GM19099 (cell line): ENCODE results near the gene FUCA2.

Experiments
- POLR2A ChIP-seq: IDR thresholded peaks from 3 replicates; pipeline ENCODE4 v1.6.1; 2011; ENCODE audit warnings: low read depth; ENCODE audit not compliant: insufficient read length; ENCODE audit errors: extremely low read depth

Gene FUCA2

DNA sequence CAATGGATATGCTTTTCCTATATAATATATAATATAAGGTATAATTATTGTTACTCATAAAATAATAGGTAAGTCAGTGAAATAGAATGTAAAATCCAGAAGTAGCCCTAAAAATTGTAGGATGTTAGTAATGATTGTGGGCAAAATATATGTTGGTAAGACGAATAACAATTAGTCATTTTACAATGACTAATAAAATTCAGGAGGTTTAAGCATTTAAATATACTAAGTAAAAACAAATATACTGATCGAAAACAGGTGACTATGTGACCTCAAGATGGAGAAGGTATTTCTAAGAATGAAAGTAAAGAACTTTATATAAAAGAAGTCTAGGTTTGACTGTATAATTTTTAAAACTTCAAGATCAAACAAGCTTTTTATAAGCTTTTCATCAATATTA is 28.9 kb downstream of the FUCA2 start:
- no peak for TF ChIP-seq POLR2A

DNA sequence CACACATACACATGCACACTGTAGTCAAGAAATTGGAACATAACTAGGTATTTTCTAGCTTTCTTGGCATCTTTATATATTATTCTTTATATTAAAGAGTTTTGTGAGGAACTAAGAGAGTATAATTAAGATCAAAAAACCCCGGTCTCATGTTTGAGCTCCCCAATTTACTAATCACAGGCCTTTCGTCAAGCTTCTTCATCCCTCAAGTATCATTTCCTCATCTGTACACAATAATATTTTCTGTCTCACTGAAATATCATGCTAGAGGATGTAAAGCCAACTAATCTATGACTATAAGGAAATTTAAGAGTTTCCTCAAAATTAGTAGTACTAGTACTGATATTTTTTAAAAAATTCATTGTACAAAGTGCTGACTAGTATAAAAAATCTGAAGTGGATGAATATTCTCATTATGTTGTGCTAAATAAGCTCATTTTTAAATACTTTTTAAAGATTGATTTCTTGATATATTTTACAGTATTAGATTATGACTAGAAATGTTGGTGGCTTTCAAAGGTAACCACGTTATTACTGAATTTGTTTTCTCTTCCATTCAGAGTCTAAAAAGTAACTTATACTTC is 32.9 kb downstream of the FUCA2 start:
- TF ChIP-seq POLR2A: no peak

DNA sequence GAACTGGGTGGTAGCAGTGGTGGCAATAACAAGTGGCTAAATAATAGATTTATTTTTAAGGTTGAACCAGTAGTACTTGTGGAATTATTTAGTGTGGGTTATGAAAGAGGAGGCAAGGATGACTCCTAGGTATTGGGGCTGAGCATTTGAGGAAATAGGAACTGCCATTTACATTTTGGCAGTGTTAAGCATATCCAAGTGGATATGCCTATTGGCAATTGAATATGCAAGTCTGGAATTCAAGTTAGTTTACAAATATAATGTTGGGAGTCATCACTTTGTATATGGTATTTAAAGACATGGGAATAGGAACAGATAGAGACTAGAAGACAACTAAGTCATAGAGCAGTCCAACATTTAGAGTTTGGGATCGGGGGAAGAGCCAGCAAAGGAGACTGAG is 35.0 kb downstream of the FUCA2 start:
- no peak for TF ChIP-seq POLR2A

DNA sequence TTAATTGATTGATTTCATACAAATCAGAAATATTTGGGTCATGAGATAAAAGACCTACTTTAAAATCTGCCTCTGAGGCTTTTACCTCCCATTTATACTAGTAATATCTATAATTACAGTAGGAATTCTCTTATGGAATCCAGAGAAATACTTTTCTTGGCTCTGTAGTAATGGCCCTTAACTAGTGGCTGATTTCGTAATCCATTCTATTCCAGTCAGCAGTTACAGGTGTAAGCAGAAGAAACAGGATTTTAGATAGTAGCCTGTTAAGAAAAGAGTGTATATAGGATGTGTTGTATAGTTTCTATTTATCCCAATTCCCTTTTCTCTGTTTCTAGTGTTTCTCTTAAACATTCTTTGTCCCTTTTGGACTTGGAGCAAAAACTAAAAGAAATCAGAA is 39.7 kb downstream of the FUCA2 start:
- no peak for TF ChIP-seq POLR2A

DNA sequence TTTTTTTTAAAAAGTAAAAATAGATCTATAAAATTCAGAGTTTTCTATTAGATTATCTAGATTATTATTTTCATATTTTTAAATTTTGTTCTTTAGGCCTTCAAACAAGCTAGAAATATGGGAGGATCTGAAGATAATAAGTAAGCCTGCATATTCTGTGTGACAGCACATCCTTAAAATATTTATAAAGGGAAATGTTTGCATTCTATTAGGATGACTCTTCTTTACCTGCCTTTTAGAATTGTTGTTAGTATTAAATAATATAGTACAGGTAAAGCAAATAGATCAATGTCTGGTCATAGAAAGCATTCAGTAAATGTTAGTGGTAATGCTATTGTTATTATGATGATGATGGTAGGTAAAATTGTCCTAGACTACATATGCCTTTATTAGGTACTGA is 43.5 kb downstream of the FUCA2 start:
- TF ChIP-seq POLR2A: no peak

DNA sequence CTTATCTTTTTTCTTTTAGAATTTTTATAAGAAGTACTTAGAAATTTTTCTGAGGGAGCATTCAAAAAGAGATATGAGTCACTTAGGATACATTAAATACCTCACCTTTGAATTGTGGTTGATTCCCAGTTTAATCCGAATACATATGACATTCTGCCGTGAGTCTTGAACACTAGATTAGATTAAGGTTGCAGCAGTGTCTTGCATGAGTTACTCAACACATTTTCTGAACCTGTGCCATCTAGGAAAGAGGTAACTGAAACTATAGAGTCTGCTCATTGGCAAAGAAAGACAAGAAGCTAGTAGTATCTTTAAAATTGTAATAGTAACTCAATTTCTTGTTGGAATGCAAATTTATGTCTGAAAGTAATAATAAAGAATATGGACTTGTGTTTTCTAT is 46.0 kb downstream of the FUCA2 start:
- TF ChIP-seq POLR2A: no peak

DNA sequence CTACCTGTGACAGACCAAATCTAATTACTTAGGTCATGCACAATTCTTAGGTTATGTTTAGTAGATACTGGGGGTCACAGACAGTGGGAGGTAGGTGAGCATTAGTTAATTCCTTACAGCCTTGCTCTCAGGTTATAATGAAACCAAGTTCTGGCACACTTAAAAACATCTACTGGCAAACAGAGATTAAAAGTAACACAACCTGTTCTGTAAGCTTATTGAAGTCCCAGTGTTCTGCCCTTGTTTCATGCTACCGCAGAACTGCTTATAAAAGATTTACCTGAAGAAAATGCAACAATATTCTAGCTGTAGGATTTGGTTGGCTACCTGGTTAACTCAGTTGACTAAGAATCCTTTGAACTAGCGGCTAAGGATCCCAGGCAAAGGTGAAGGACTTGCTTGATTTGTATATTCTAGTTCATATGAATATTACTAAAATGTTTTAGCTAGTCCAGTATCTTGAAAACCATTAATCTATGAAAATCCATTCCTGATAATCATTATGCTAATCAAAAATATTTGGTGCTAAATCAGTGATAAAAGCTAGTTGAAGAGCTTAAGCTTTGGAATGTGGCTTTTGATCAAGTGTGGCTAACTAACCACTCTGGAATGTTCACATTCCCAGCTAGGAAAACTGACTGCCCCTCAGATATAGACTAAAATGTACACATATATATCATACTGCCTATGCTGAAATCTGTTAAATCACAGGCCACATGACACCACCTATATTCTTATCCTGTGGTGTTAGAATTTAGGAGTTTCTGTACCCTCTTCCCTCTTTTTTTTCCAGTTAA is 53.8 kb downstream of the FUCA2 start:
- no peak for TF ChIP-seq POLR2A

DNA sequence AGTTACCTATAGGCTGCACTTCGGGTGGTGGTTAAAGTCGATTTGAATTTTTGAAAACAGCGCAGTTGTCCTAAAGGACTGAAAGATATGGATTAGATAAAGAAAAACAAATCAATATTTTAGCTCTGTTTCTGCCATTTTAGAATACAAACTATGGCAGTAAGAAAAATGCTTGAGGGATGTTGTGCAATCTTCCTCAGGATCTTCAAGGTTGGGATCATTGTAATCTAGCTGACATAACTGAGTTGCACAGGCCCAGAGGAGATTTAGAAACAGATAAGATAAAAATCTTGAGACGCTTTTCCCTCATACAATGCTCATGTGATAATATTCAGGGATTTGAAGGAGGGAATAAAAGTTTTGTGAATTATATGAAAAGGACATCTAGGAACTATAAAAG is 60.0 kb downstream of the FUCA2 start:
- TF ChIP-seq POLR2A: no peak

DNA sequence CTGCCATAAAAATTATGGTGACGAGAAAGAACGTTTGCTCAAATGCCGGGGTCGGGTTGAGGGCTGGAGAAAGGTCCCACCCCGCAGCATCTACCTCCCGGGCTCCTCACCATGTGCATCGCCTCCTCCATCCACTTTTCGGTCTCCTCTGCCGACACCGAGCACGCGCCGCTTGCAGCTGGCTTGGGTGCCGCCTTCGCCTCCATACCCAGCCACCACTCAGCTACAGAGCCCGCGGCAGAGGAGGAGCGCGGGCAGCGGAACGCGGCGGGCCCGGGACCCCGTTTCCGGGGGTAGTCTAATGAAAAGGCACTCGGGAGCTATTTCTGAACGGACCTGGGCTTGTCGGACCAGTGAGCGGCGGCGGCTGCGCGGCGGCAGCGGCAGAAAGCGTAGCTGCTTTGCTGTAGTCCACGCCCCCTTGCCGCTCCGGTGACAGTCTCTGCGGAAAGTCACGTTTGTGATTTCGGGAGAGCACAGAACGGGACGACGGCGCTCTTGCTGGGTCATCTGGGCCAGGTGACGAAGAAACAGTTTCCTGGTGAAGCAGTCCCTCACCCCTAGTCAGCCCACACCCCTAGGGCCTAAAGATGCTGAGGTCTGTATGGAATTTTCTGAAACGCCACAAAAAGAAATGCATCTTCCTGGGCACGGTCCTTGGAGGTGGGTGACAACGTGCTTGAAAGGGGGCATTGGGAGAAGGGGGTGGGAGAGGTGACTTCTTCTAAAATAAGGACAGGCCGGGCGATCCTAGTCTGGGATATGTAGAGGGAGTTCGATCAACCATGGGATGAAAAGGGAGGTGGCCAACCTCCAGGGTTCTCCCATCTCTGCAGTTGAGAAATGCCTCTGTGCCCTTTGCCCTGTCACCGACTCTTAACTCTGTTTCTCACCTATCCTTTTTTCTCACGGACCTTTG is 60.8 kb downstream of the FUCA2 start, which contains the start of the genes ADAT2 and PEX3:
Gene ADAT2, minus strand, starts transcription at position 243 of the 919 bp plus-strand sequence. Its CDS starts 37 bp downstream, at position 206.
Gene PEX3, plus strand, starts transcription at position 353 of the 919 bp plus-strand sequence. Its CDS starts 238 bp downstream, at position 591.
- peak; percentile 85 for TF ChIP-seq POLR2A

DNA sequence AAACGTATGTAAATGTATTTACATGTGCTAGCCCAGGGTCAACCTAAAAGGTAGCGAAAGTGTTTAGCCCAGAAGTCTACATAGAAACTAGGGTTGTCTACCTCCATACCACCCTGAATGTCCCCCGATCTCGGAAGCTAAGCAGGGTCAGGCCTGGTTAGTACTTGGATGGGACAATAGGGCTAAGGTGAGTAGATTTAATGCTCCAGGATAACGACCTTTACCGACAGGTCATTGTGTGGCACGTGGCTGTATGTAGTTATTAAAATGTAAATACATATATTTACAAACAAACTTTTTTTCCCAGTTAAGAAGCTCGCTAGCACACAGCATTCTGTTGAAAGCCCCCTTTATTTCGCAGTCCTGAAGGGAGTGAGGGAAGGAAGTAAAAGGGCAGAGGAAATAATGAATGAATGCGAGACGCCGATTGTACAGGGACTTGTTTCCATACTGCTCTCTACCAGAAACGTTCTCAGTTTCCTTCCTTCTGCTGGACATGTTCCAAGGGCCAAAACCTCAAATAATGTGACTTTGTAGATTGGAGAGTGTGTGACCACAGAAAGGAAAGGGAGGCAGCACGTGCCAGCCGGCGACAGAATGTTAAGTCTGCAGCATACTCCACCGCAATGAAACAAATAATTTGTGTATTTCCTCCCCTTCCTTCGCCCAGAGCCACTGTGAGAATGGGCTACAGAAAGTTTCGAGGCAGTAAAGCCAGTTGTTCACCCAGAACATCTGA is 61.6 kb downstream of the FUCA2 start:
- TF ChIP-seq POLR2A: no peak

DNA sequence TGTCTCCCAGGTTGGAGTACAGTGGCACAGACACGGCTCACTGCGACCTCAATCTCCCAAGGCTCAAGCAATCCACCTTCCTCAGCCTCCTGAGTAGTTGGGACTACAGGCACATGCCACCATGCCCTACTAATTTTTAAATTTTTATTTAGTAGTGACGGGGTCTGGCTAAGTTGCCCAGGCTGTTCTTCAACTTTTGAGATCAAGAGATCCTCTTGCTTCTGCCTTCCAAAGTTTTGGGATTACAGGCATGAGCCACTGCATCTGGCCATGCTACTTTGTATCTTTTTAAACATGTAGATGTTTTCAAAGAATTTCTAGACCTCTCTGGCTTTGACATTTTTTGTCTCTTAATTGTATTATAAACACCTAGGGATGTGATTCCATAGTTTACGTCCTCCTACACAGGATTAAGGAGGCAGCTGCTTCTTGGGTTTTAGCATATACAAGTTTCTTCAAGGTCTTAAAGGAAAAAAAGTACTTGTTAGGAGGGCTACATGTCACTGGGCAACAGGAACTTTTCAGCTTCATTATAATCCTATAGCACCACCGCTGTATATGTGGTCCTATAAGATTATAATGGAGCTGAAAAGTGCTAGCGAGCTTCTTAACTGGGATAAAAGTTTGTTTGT is 62.3 kb downstream of the FUCA2 start:
- no peak for TF ChIP-seq POLR2A
